DMS53 (cell line): ENCODE measurements around the gene SRRM5.
A peak's percentile ranks its signal among the peaks of the same experiment; 100 is the strongest.
"Not testable (repeated sequence)": the region's sequence is repeated elsewhere in the genome, so short reads cannot be mapped to it uniquely, and the experiment has no call there.

Experiments
- DNase-seq: peaks from one replicate; lab custom pipeline; 2025; lab: John Stamatoyannopoulos, UW

Gene SRRM5

DNA sequence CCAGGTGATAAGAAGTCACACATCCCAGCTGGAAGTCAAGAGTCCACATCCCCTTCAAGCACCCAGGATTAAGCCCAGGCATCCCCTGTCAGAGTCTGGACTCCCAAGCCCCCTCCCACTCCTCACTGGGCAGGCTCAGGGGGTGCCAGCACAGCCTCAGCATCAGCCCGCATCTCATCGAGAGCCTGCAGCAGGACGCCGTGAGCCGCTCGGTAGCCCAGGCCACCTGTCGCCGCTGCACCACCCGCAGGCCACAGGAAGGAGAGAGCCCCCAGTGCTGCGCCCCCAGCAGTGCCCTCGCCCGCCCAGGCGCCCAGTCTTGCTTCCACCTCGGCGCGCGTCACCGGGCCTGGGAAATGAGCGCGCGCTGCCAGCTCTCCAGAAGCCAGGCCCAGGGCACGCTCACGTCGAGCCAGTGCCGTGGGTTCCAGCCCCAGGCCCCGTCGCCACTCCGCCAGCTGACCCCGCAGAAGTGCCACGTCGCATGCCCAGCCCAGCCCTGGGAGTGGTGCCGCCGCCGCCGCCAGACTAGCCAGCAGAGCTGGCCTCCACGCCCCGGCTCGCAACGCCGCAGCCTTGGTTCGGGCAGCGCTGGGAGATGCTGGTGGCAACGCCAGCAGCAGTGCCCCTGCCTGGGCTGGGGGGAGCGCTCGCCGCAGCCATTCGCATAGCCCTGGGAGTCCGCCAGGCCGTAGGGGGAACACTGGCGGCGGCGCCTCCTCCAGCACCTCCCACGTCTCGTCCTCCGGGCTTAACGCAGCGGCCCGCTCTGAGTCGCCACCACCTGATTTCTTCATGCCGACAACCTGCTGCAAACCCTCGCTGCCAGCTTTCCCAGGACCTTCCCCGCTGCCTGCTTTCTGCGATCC, 19.8 kb upstream of the SRRM5 start:
- DNase-seq: no peak

GRCh38 chr19:43592800-43593350, 19.0 kb upstream of the SRRM5 start:
- no peak for DNase-seq

DNA sequence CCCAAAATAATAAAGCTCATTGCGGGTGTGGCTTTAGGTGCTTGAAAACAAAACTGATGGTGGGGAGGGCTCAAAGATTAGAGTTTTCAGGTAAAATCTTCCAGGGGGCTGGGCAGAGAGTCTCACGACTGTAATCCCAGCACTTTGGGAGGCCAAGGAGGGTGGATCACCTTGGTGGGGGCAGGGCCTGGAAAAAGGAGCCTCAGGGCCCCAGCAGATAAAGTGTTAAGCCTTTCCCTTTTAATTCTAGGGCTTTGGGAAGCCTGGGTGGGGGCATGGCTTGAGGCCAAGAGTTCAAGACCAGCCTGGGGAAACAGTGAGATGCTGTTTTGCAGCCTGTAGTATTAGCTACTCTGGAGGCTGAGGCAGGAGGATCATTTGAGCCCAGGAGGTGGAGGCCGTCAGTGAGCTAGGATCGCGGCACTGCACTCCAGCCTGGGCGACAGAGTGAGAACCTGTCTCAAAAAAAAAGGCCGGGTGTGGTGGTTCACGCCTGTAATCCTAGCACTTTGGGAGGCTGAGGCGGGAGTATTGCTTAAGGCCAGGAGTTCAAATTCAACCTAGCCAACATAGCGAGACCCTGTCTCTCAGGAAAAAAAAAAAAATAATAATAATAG, 17.7 kb upstream of the SRRM5 start:
- no peak for DNase-seq

GRCh38 chr19:43594710-43595604, 16.9 kb upstream of the SRRM5 start:
- peak; percentile 89 for DNase-seq

- no peak for DNase-seq
Measured at GRCh38 chr19:43595605-43595998, 16.3 kb upstream of the SRRM5 start.

DNA sequence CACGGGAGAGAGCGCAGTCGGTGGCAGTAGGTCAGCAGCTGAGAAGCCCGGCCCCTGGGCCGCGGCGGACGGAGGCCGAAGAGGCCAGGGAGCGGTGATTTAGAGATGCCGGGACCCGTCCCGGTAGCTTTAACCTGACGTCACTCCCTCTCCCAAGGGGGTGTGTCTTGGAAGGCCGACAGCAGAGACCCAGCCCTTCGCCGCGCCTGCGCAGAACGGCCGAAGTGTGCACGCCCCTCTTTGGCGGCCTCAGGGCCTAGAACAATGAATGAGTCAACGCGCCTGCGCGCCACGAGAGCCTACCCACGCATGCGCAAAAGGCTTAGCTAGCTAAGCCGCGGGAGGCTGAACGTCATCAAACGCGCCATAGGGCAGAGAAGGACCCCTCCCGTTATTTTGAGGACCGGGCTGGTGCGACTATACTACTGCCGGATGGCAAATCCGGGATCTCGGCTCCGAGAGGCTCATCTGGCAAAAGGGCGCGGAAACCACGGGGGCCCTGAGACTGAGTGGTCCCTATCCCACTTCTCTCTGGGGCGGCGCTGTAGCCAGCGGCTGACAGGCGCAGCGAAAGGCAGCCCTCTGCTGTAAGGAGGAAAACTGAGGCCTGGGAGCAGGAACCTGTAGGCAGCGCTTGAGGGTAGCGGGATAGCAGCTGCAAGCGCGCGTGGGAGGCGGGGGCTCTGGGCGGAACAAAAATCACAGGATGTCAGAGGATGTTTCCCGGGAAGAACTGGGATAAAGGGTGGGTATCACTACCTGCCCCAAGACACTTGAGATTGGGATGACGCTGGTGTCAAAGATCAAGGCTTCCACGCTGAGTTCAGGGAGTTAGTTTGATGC, 15.7 kb upstream of the SRRM5 start, which contains the start of the genes IRGQ and ZNF576:
Gene IRGQ (minus strand): TSS at position 136 of the 843 bp plus-strand sequence. CDS start 796 bp downstream, outside the sequence.
Gene ZNF576 (plus strand): TSS at position 597 of the 843 bp plus-strand sequence. CDS start 514 bp downstream, outside the sequence.
- peak; percentile 100 for DNase-seq

DNA sequence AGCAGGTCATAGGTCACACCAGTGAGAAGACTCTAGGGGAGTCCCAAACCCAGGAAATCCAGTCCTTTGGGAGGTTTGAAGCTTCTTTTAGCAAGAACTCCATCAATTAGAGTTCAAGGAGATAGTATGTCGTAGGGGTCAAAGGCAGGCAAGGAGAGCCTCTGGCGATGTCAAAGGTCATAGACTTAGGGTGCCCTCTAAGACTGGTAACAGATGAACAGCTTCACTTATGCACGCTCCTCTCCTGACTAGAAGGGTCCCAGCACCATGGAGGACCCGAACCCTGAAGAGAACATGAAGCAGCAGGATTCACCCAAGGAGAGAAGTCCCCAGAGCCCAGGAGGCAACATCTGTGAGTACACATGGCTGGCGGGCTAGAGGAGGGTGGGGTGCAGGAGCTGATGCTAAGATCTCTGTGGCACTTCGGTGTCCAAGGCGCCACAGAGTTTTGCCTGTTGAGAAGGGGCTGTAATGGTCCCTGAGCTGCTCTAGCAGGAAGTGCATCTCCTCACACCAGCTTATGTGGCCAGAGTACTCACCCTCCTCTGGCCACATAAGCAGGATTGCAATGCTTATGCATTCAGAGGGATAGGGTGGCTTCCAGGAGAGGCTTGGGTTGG, 14.9 kb upstream of the SRRM5 start:
- peak; percentile 49 for DNase-seq

- DNase-seq: no peak
Measured at GRCh38 chr19:43597876-43598275, 14.0 kb upstream of the SRRM5 start.

DNA sequence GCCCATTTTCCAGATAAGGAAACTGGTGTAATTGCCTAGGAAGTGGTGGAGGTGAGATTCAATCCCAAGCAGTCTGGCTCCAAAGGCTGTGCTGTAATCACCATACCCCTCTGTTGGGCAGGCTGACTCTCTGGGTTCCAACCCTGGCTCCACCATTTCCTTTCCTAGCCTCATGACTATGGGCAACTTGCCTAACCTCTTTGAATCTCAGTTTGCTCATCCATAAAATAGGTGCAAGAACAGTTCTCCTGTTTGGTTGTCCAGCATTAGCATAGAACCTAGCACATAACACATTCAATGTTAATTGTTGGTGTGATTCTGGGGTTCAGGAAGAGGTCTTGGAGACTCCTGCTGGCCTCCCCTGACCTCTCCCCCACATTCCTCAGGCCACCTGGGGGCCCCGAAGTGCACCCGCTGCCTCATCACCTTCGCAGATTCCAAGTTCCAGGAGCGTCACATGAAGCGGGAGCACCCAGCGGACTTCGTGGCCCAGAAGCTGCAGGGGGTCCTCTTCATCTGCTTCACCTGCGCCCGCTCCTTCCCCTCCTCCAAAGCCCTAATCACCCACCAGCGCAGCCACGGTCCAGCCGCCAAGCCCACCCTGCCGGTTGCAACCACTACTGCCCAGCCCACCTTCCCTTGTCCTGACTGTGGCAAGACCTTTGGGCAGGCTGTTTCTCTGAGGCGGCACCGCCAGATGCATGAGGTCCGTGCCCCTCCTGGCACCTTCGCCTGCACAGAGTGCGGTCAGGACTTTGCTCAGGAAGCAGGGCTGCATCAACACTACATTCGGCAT, 13.2 kb upstream of the SRRM5 start:
- no peak for DNase-seq

GRCh38 chr19:43599635-43600295, 12.1 kb upstream of the SRRM5 start:
- no peak for DNase-seq

DNA sequence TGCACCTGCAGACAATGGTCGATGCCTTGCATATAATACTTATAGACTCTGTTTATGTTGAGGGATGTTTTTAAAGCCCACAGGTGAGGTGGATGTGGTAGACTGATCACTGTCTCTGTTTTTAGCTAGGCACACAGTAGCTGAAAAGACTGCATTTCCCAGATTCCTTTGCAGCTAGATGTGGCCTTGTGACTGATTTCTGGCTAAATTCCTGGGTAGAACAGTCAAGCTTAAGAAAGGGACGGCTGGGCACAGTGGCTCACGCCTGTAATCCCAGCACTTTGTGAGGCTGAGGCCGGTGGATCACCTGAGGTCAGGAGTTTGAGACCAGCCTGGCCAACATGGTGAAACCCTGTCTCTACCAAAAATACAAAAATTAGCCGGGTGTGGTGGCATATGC, 11.6 kb upstream of the SRRM5 start:
- DNase-seq: not testable (repeated sequence)

DNA sequence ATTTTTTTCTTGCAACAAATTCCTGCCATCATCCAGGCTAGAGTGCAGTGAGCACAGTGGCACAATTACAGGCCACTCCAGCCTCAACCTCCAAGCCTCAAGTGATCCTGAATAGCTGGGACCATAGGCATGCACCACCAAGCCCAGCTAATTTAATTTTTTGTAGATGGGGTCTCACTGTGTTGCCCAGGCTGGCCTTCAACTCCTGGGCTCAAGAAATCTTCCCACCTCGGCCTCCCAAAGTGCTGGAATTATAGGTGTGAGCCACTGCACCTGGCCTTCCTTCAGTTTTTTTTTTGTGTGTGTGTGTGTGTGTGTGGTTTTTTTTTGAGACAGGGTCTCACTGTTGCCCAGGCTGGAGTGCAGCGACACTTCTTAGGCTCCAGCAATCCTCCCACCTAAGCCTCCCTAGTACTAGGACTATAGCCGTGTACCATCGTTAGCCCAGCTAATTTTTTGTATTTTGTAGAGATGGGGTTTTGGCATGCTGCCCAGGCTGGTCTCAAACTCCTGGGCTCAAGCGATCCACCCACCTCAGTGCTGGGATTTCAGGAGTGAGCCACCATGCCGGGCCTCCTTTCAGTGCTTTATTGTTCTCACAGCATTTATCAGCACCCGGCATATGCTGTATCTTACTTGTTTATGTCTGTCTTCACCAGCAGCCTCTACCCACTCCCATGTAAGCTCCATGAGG, 5.9 kb upstream of the SRRM5 start:
- DNase-seq: no peak

DNA sequence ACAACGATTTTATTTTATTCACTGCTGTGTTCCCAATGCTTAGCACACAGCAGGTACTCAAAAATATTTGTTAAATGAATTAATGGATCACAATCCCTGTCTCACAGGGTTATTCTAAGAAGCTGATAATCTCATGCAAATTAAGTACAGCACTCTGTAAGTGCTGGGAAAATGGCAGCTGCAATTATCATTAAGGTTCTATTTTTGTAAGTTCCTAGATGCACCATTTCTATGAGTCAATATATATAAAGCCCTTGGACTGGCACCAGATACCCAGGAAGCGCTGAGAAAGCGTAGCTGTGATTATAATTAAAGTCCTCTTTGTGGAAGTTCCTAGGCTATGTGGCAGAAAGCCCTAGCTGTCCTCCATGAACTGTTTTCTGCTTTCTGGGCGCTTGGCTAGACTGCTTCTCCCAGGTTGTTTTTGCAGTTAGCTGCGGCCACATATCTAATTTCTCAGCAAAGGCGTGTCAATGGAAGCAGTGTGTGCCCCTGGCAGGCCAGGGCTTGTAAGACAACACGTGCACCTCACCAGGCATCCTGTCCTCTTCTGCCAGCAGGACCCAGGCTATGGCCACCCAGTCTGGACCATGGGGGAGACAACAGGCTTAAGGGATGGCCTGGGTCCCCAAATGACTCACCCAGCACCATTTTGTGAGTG, 5.2 kb upstream of the SRRM5 start:
- DNase-seq: no peak

DNA sequence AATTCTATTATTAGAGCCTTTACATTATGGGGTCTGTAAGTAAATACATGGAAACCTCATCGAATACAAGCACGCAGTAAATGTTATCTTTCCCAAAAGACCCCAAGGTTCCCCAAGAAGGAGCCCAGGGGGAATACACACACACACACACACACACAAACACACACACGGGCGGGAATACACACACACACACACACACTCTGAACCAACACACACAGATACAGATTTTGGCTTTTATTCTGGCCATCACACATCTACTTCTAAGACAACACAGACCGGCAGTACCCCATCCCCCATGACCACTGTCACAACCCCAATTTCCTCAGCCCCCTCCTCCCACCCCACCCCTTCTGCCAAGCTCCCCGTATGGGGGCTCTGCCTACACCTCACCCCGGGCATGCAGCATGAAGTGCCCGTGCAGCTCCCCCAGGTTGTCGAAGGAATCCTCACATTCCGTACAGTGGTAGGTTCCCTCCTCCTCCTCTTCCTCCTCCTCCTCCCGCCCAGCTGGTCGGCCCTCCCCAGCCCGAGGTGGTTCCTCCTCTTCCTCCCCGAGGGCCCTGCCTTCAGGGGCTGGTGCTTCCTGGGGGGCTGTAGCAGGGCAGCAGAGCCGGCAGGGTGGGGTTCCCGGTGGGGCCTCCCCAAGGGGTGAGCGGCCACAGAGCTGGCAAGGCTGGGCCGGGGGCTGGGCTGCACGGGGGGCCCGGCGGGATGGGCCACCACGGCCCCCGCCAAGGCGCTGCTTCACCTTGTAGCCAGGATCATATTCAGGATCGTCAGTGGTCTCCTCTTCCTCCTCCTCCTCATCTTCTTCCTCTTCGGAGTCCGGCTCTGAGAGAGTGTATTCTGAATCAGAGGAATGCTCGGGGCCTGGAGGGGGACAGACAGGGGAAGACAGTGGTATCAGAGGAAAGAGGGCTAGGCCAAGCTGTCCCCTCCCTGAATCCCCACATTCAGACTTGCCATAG, 4.4 kb upstream of the SRRM5 start:
- no peak for DNase-seq

DNA sequence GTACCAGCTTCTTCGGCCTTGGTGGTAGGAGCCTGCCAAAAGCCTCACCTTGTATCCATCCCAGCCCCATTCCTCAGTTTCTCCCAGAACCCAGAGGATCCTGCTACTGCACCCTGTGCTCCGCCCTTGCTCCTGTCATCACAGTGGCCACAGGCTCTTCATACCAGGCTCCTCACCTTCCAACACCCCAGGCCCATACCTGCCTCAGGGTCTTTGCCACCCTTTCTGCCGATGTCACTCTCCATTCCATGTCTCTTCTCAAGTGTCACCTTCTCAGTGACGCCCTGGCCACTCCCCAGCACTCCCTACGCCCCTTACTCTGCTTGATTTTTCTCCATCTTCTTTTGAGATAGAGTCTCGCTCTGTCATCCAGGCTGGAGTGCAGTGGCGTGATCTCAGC, 2.0 kb upstream of the SRRM5 start:
- DNase-seq: no peak

DNA sequence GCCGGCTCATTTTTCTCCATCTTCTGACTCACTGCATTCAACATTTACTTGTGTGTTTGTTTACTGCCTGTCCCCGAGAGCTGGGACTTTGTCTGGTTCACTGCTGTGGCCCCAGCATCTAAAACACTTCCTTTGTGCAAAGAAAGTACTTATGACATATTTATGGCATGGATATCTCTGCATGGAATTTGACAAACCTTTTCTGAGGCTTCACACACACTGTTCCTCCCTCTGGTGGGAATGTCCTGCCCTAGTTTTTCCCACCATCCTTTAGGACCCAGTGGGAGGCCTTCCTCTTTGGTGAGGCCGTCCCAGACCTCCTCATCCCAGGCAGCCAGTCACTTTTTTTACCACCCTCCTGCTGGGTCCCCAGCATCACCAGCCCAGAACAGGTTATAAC, 1.4 kb upstream of the SRRM5 start:
- DNase-seq: no peak

DNA sequence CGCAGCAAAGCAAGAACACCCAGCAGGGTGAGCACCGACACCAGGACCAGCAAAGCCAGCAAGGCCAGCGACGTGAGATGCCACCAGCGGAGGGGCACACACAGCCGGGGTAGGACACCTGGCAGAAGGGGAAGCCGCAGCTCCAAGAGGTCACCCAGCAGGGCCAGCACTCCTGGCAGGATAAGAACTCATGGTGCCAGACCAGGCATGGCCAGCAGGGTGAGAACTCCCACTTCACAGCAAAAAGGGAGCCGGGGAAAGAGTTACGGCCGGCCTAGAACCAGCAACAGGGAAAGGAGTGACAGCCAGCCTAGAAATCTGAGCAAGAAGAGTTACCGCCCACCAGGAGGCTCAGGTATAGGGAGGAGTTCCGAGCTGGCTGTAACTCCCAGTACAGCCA, 486 bp downstream of the SRRM5 start:
- DNase-seq: no peak
